Right lobe of liver (tissue), 4 donors: ENCODE measurements around the gene GCAT.

Experiments
- CTCF ChIP-seq, 4 donors: fragments of 200-600 bp in 3 of 4; fragments of 450-650 bp in 1 of 4; IDR thresholded peaks; one replicate each; pipeline versions ENCODE4 v1.5.1 to v1.8.0; 2016 to 2022; ENCODE audit warnings: antibody characterized with exemption in 4 of 4, mild to moderate bottlenecking in 2 of 4
- POLR2A ChIP-seq: fragments of 450-650 bp; IDR thresholded peaks from one replicate; pipeline ENCODE4 v1.6.1; 2017; ENCODE audit warnings: antibody characterized with exemption, mild to moderate bottlenecking
- donor health status: DM: no; HTN: no; CAD: no.
- donor health status: DM: no; HTN: no; CAD: no.
- donor health status: DM: no; HTN: yes; CAD: no.

GRCh38 chr22:37854946-37855345 lies 47.2 kb downstream of the GCAT start:
- TF ChIP-seq CTCF (IDR thresholded peaks at IDR 0.05) (no peak), POLR2A (no peak)
